Measurements from ENCODE around the gene ALOX12. TPM values are rescaled to one million over a fixed set of nuclear protein-coding genes. Genes with fewer than 3 reads are reported as not detected.

Gene ALOX12
- total and polyA plus RNA-seq, 2 donors from 2014 or later: not detected

GRCh38 chr17:7011942-7012254 is 16.0 kb downstream of the ALOX12 start:
- no peak for FAIRE-seq
- H3K27me3 ChIP-seq (ENCODE audit: control insufficient read depth, insufficient read depth, low read length): no peaks in the 10 kb centered on the region
- H3K27ac ChIP-seq (ENCODE audit: low read depth in 2 of 2, low read length in 2 of 2): peak overlapping the region; percentile 98 to 99
- peak overlapping the region; percentile 17 to 94 (median 81) for H3K9ac ChIP-seq (ENCODE audit: low read length in 3 of 3)
- DNase-seq: no peak
- peak overlapping the region; percentile 80 to 95 (median 92) for H3K4me3 ChIP-seq (ENCODE audit: low read length in 3 of 3)
- H3K9me3 ChIP-seq (ENCODE audit: control insufficient read depth in 2 of 3, insufficient read depth in 1 of 3, low read length in 3 of 3): no peaks in the 10 kb centered on the region
- intact Hi-C loops (cut with DNase I): no loop called here
- peaks cover 0 to 6% (median 0%) of the 10 kb centered on the region in 3 donors for H3K36me3 ChIP-seq (ENCODE audit: control insufficient read depth in 2 of 3, insufficient read depth in 3 of 3, low read length in 3 of 3)
- peaks cover 0 to 30% (median 13%) of the 10 kb centered on the region in 3 donors for H3K4me1 ChIP-seq (ENCODE audit: control insufficient read depth in 2 of 3, insufficient read depth in 2 of 3, low read depth in 1 of 3, low read length in 3 of 3)
- TF ChIP-seq CTCF (IDR thresholded peaks at IDR 0.05; ENCODE audit: borderline replicate concordance, extremely low read depth, insufficient read depth): no peak

- Histone ChIP-seq H3K9me3 (ENCODE audit: control insufficient read depth in 2 of 3, insufficient read depth in 1 of 3, low read length in 3 of 3) (no peaks in the 10 kb centered on the region), H3K27ac (ENCODE audit: low read depth in 2 of 2, low read length in 2 of 2) (peak overlapping the region; percentile 98 to 99), H3K4me3 (ENCODE audit: low read length in 3 of 3) (peak overlapping the region; percentile 66 to 92 (median 80)), H3K4me1 (ENCODE audit: control insufficient read depth in 2 of 3, insufficient read depth in 2 of 3, low read depth in 1 of 3, low read length in 3 of 3) (peaks cover 0 to 32% (median 13%) of the 10 kb centered on the region in 3 donors), H3K36me3 (ENCODE audit: control insufficient read depth in 2 of 3, insufficient read depth in 3 of 3, low read length in 3 of 3) (peaks cover 0 to 4% (median 0%) of the 10 kb centered on the region in 3 donors), H3K27me3 (ENCODE audit: control insufficient read depth, insufficient read depth, low read length) (no peaks in the 10 kb centered on the region), H3K9ac (ENCODE audit: low read length in 3 of 3) (peak overlapping the region; percentile 40 to 93 (median 81))
- TF ChIP-seq CTCF (IDR thresholded peaks at IDR 0.05; ENCODE audit: borderline replicate concordance, extremely low read depth, insufficient read depth): peak; percentile 61
- FAIRE-seq (no peak), DNase-seq (peak; percentile 97 to 99 (median 98))
- intact Hi-C loops (cut with DNase I): no loop called here
Measured at GRCh38 chr17:7014261-7014994, 18.6 kb downstream of the ALOX12 start.

GRCh38 chr17:7014995-7015958 is 19.4 kb downstream of the ALOX12 start:
- Histone ChIP-seq H3K27ac (ENCODE audit: low read depth in 2 of 2, low read length in 2 of 2) (peak overlapping the region; percentile 98 to 99), H3K9ac (ENCODE audit: low read length in 3 of 3) (peak overlapping the region; percentile 84 to 85 (median 85)), H3K27me3 (ENCODE audit: control insufficient read depth, insufficient read depth, low read length) (no peaks in the 10 kb centered on the region), H3K4me3 (ENCODE audit: low read length in 3 of 3) (peak overlapping the region; percentile 80 to 86 (median 83)), H3K36me3 (ENCODE audit: control insufficient read depth in 2 of 3, insufficient read depth in 3 of 3, low read length in 3 of 3) (no peaks in the 10 kb centered on the region), H3K9me3 (ENCODE audit: control insufficient read depth in 2 of 3, insufficient read depth in 1 of 3, low read length in 3 of 3) (no peaks in the 10 kb centered on the region), H3K4me1 (ENCODE audit: control insufficient read depth in 2 of 3, insufficient read depth in 2 of 3, low read depth in 1 of 3, low read length in 3 of 3) (peaks cover 0 to 26% (median 11%) of the 10 kb centered on the region in 3 donors)
- TF ChIP-seq CTCF (IDR thresholded peaks at IDR 0.05; ENCODE audit: borderline replicate concordance, extremely low read depth, insufficient read depth): no peak
- FAIRE-seq: no peak
- intact Hi-C loops (cut with DNase I): no loop called here
- peak in 4 of 5 donors; percentile 11 to 74 (median 56) for DNase-seq

Measured in kidney (tissue), 14 donors.